ENCODE measurements around the gene GOLGA8M.
"Not testable (repeated sequence)": the region's sequence is repeated elsewhere in the genome, so short reads cannot be mapped to it uniquely, and the experiment has no call there.

GRCh38 chr15:28727026-28727425, 14.8 kb upstream of the GOLGA8M start:
- TF ChIP-seq POLR2AphosphoS5, POLR2A (IDR thresholded peaks at IDR 0.05): not testable (repeated sequence)
- TF ChIP-seq, protein P1, sequence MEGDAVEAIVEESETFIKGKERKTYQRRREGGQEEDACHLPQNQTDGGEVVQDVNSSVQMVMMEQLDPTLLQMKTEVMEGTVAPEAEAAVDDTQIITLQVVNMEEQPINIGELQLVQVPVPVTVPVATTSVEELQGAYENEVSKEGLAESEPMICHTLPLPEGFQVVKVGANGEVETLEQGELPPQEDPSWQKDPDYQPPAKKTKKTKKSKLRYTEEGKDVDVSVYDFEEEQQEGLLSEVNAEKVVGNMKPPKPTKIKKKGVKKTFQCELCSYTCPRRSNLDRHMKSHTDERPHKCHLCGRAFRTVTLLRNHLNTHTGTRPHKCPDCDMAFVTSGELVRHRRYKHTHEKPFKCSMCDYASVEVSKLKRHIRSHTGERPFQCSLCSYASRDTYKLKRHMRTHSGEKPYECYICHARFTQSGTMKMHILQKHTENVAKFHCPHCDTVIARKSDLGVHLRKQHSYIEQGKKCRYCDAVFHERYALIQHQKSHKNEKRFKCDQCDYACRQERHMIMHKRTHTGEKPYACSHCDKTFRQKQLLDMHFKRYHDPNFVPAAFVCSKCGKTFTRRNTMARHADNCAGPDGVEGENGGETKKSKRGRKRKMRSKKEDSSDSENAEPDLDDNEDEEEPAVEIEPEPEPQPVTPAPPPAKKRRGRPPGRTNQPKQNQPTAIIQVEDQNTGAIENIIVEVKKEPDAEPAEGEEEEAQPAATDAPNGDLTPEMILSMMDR (IDR thresholded peaks at IDR 0.05), result not testable (repeated sequence)

Measured in stomach (tissue), 4 donors.